Caco-2 (cell line): ENCODE measurements around the gene KLHL18. TPM values are rescaled to one million over a fixed set of nuclear protein-coding genes. Genes with fewer than 3 reads are reported as not detected.
"Not testable (repeated sequence)": the region's sequence is repeated elsewhere in the genome, so short reads cannot be mapped to it uniquely, and the experiment has no call there.

ENCODE experiments used
- BruUV-seq: library from RNA; stranded (reverse); fragments of 400-500 nt; replicated peaks from 2 replicates; lab custom pipeline; 2021; lab: Mats Ljungman, UMichigan
- CTCF ChIA-PET: fragments of 300-600 bp; sonication (Branson Sonifier 250); formaldehyde crosslinking; loops from one replicate; lab custom pipeline; 2022; ENCODE audit warnings: antibody characterized with exemption; lab: Charles Lee
- POLR2A ChIA-PET: fragments of 300-600 bp; sonication (Branson Sonifier 250); formaldehyde crosslinking; loops from one replicate; lab custom pipeline; 2022; ENCODE audit warnings: antibody characterized with exemption; lab: Charles Lee
- DNase-seq, 2 experiments: peaks; one replicate each; pipeline versions ENCODE4 v3.0.0 to v3.0.0-alpha.2; 2020 to 2022
- H3K27me3 ChIP-seq: replicated peaks from 2 replicates; pipeline ENCODE4 v1.6.0; 2011; ENCODE audit warnings: low read length; ENCODE audit not compliant: control insufficient read depth, insufficient read depth
- H3K36me3 ChIP-seq: 2 replicates; pipeline ENCODE4 v1.5.1; 2011; ENCODE audit warnings: low read length; ENCODE audit not compliant: control insufficient read depth, insufficient read depth
- H3K4me1 ChIP-seq: fragments of 250-450 bp; sonication (Bioruptor Pico); 2 replicates; pipeline ENCODE4 v1.5.1; 2020; ENCODE audit warnings: mild to moderate bottlenecking
- H3K4me3 ChIP-seq: 2 replicates; pipeline ENCODE4 v1.5.1; 2011; ENCODE audit warnings: low read depth, mild to moderate bottlenecking, control low read depth, low read length
- H3K9me3 ChIP-seq: fragments of 250-450 bp; sonication (Bioruptor Pico); 2 replicates; pipeline ENCODE4 v1.5.1; 2020; ENCODE audit warnings: mild to moderate bottlenecking, moderate library complexity
- H3K27ac Mint-ChIP-seq: one replicate; pipeline ENCODE4 v1.8.0; 2022; ENCODE audit warnings: mixed read lengths; ENCODE audit not compliant: unreplicated experiment
- H3K27me3 Mint-ChIP-seq: one replicate; pipeline ENCODE4 v1.8.0; 2022; ENCODE audit warnings: mixed read lengths; ENCODE audit not compliant: insufficient read depth, unreplicated experiment
- H3K36me3 Mint-ChIP-seq: one replicate; pipeline ENCODE4 v1.8.0; 2022; ENCODE audit warnings: mild to moderate bottlenecking, mixed read lengths; ENCODE audit not compliant: insufficient read depth, unreplicated experiment
- H3K4me1 Mint-ChIP-seq: one replicate; pipeline ENCODE4 v1.8.0; 2022; ENCODE audit warnings: low read depth, mixed read lengths; ENCODE audit not compliant: unreplicated experiment
- H3K4me3 Mint-ChIP-seq: one replicate; pipeline ENCODE4 v1.8.0; 2022; ENCODE audit warnings: mild to moderate bottlenecking, moderate library complexity, mixed read lengths; ENCODE audit not compliant: unreplicated experiment
- H3K9me3 Mint-ChIP-seq: one replicate; pipeline ENCODE4 v1.8.0; 2022; ENCODE audit warnings: mixed read lengths; ENCODE audit not compliant: unreplicated experiment
- CTCF ChIP-seq, 2 experiments: fragments of 200-600 bp in 1 of 2; IDR thresholded peaks; 1 replicate in 1 of 2; 2 replicates in 1 of 2; pipeline versions ENCODE4 v1.5.1 to v1.8.0; 2011 to 2022; ENCODE audit warnings: antibody characterized with exemption in 1 of 2, control low read depth in 1 of 2, inconsistent platforms in 1 of 2, low read depth in 1 of 2, low read length in 1 of 2, mild to moderate bottlenecking in 1 of 2, moderate library complexity in 1 of 2; ENCODE audit not compliant: insufficient read depth in 1 of 2, severe bottlenecking in 1 of 2, unreplicated experiment in 1 of 2
- intact Hi-C: fragments of 100-400 bp; cut with micrococcal nuclease; formaldehyde crosslinking; loops from one replicate; pipeline ENCODE4 v1.10.0; 2022; ENCODE audit not compliant: unreplicated experiment
- total RNA-seq: library from RNA; stranded (reverse); gene quantifications from 2 replicates; pipeline ENCODE4 v1.2.3, GENCODE V29; 2022

The KLHL18 gene
- total RNA-seq, 1 experiment from 2014 or later: 29.5 TPM

- Mint-ChIP-seq H3K4me3 (no peak overlapping the region), H3K36me3 (no peaks in the 10 kb centered on the region), H3K27me3 (no peaks in the 10 kb centered on the region), H3K27ac (no peak overlapping the region), H3K4me1 (no peaks in the 10 kb centered on the region), H3K9me3 (peaks cover 25% of the 10 kb centered on the region)
- DNase-seq: no peak
- CTCF ChIA-PET: no interaction called here
- Histone ChIP-seq H3K4me1 (no peaks in the 10 kb centered on the region), H3K36me3 (no peaks in the 10 kb centered on the region), H3K4me3 (no peak overlapping the region), H3K27me3 (no peaks in the 10 kb centered on the region), H3K9me3 (peaks cover 21% of the 10 kb centered on the region)
- intact Hi-C loops: no loop called here
- TF ChIP-seq CTCF (IDR thresholded peaks at IDR 0.05; ENCODE audit: insufficient read depth in 1 of 2, low read depth in 1 of 2, low read length in 1 of 2, severe bottlenecking in 1 of 2, unreplicated experiment in 1 of 2): no peak
- POLR2A ChIA-PET: no interaction called here
- no TSS peak for BruUV-seq
Measured at GRCh38 chr3:47359323-47359722, 76.6 kb downstream of the KLHL18 start.

- H3K4me1 Mint-ChIP-seq, H3K4me1 ChIP-seq, POLR2A ChIA-PET, H3K27me3 ChIP-seq, H3K4me3 Mint-ChIP-seq, CTCF ChIA-PET, intact Hi-C loops, H3K4me3 ChIP-seq, BruUV-seq, H3K36me3 ChIP-seq, H3K36me3 Mint-ChIP-seq, H3K27me3 Mint-ChIP-seq, H3K27ac Mint-ChIP-seq, DNase-seq: not testable (repeated sequence)
- H3K9me3 ChIP-seq: peaks cover 21% of the 10 kb centered on the region
- H3K9me3 Mint-ChIP-seq: peaks cover 25% of the 10 kb centered on the region
Measured at GRCh38 chr3:47360110-47360517, 77.4 kb downstream of the KLHL18 start.

- Mint-ChIP-seq H3K27ac (no peak overlapping the region), H3K4me3 (no peak overlapping the region), H3K9me3 (peaks cover 22% of the 10 kb centered on the region), H3K4me1 (no peaks in the 10 kb centered on the region), H3K36me3 (no peaks in the 10 kb centered on the region), H3K27me3 (no peaks in the 10 kb centered on the region)
- POLR2A ChIA-PET: no interaction called here
- Histone ChIP-seq H3K27me3 (no peaks in the 10 kb centered on the region), H3K36me3 (no peaks in the 10 kb centered on the region), H3K4me1 (no peaks in the 10 kb centered on the region), H3K4me3 (no peak overlapping the region), H3K9me3 (peaks cover 21% of the 10 kb centered on the region)
- CTCF ChIA-PET: no interaction called here
- DNase-seq: peak in 1 of 2 experiments; percentile 3
- intact Hi-C loops: no loop called here
- no peak for TF ChIP-seq CTCF (IDR thresholded peaks at IDR 0.05; ENCODE audit: insufficient read depth in 1 of 2, low read depth in 1 of 2, low read length in 1 of 2, severe bottlenecking in 1 of 2, unreplicated experiment in 1 of 2)
- BruUV-seq: no TSS peak
Measured at GRCh38 chr3:47362701-47363100, 80.0 kb downstream of the KLHL18 start.
